ENCODE measurements around the gene TAF15.

Gene TAF15

GRCh38 chr17:35878361-35878760 lies 69.1 kb downstream of the TAF15 start:
- H2AFZ ChIP-seq (ENCODE audit: low read depth), result no peak overlapping the region
- no peak overlapping the region for H3K27ac ChIP-seq
- H3K4me3 ChIP-seq (IDR thresholded peaks at IDR 0.05; ENCODE audit: insufficient read depth, low read depth, low read length), result no peak overlapping the region
- H3K36me3 ChIP-seq (ENCODE audit: insufficient read depth), result no peaks in the 10 kb centered on the region
- H3K4me1 ChIP-seq (ENCODE audit: low read depth, poor library complexity, severe bottlenecking), result peaks cover 20% of the 10 kb centered on the region
- no peak for TF ChIP-seq CTCF (conservative IDR thresholded peaks at IDR 0.05; ENCODE audit: low read depth, low read length)
- no peak overlapping the region for H3K9ac ChIP-seq
- no peaks in the 10 kb centered on the region for H3K27me3 ChIP-seq (ENCODE audit: insufficient read depth, low read depth)
- H3K79me2 ChIP-seq (ENCODE audit: insufficient read depth, low read depth), result no peaks in the 10 kb centered on the region
- H3K4me2 ChIP-seq, result no peak overlapping the region
- H4K20me1 ChIP-seq (ENCODE audit: insufficient read depth), result no peaks in the 10 kb centered on the region

- Histone ChIP-seq H3K4me3 (IDR thresholded peaks at IDR 0.05; ENCODE audit: insufficient read depth, low read depth, low read length) (no peak within 1 kb of the TSS), H3K27ac (peak within 1 kb of the TSS; percentile 79), H3K36me3 (ENCODE audit: insufficient read depth) (no peaks in the 10 kb centered on the region), H4K20me1 (ENCODE audit: insufficient read depth) (no peaks in the 10 kb centered on the region), H3K4me1 (ENCODE audit: low read depth, poor library complexity, severe bottlenecking) (peaks cover 20% of the 10 kb centered on the region), H3K9ac (peak within 1 kb of the TSS; percentile 50), H2AFZ (ENCODE audit: low read depth) (peak within 1 kb of the TSS; percentile 47), H3K27me3 (ENCODE audit: insufficient read depth, low read depth) (no peaks in the 10 kb centered on the region), H3K79me2 (ENCODE audit: insufficient read depth, low read depth) (no peaks in the 10 kb centered on the region), H3K4me2 (peak within 1 kb of the TSS; percentile 90)
- TF ChIP-seq CTCF (conservative IDR thresholded peaks at IDR 0.05; ENCODE audit: low read depth, low read length), result no peak
These were observed 70.7 kb downstream of the TAF15 start, which contains the start of gene CCL5 for GRCh38 chr17:35879773-35880654. CCL5 (minus strand) TSS chr17:35880360.

- H3K4me3 ChIP-seq (IDR thresholded peaks at IDR 0.05; ENCODE audit: insufficient read depth, low read depth, low read length), result no peak overlapping the region
- no peak overlapping the region for H3K9ac ChIP-seq
- peaks cover 35% of the 10 kb centered on the region for H3K4me1 ChIP-seq (ENCODE audit: low read depth, poor library complexity, severe bottlenecking)
- no peak overlapping the region for H3K27ac ChIP-seq
- H3K36me3 ChIP-seq (ENCODE audit: insufficient read depth), result no peaks in the 10 kb centered on the region
- H4K20me1 ChIP-seq (ENCODE audit: insufficient read depth), result no peaks in the 10 kb centered on the region
- H3K79me2 ChIP-seq (ENCODE audit: insufficient read depth, low read depth), result no peaks in the 10 kb centered on the region
- no peak overlapping the region for H3K4me2 ChIP-seq
- H3K27me3 ChIP-seq (ENCODE audit: insufficient read depth, low read depth), result no peaks in the 10 kb centered on the region
- TF ChIP-seq CTCF (conservative IDR thresholded peaks at IDR 0.05; ENCODE audit: low read depth, low read length), result no peak
- H2AFZ ChIP-seq (ENCODE audit: low read depth), result no peak overlapping the region
These were observed 80.0 kb downstream of the TAF15 start for GRCh38 chr17:35889241-35889640.

GRCh38 chr17:35889818-35890773 lies 80.8 kb downstream of the TAF15 start:
- no peaks in the 10 kb centered on the region for H3K79me2 ChIP-seq (ENCODE audit: insufficient read depth, low read depth)
- H3K9ac ChIP-seq, result no peak overlapping the region
- peak overlapping the region; percentile 17; the same call in 1 of the 2 replicates for H3K4me2 ChIP-seq
- no peak for TF ChIP-seq CTCF (conservative IDR thresholded peaks at IDR 0.05; ENCODE audit: low read depth, low read length)
- no peak overlapping the region for H3K4me3 ChIP-seq (IDR thresholded peaks at IDR 0.05; ENCODE audit: insufficient read depth, low read depth, low read length)
- peaks cover 35% of the 10 kb centered on the region for H3K4me1 ChIP-seq (ENCODE audit: low read depth, poor library complexity, severe bottlenecking)
- peak overlapping the region; percentile 35; the same call in 1 of the 2 replicates for H3K27ac ChIP-seq
- H2AFZ ChIP-seq (ENCODE audit: low read depth), result no peak overlapping the region
- no peaks in the 10 kb centered on the region for H4K20me1 ChIP-seq (ENCODE audit: insufficient read depth)
- H3K36me3 ChIP-seq (ENCODE audit: insufficient read depth), result no peaks in the 10 kb centered on the region
- no peaks in the 10 kb centered on the region for H3K27me3 ChIP-seq (ENCODE audit: insufficient read depth, low read depth)

Measured in KMS-11 (cell line).